ENCODE data around the gene MKS1. TPM values are rescaled to one million over a fixed set of nuclear protein-coding genes. Genes with fewer than 3 reads are reported as not detected.

MKS1 gene
- total and polyA plus RNA-seq, 2 of the 8 experiments (the other 6 are each of a cell fraction or from before 2014, with no cell fraction given): 12.0 to 21.7 TPM

DNA sequence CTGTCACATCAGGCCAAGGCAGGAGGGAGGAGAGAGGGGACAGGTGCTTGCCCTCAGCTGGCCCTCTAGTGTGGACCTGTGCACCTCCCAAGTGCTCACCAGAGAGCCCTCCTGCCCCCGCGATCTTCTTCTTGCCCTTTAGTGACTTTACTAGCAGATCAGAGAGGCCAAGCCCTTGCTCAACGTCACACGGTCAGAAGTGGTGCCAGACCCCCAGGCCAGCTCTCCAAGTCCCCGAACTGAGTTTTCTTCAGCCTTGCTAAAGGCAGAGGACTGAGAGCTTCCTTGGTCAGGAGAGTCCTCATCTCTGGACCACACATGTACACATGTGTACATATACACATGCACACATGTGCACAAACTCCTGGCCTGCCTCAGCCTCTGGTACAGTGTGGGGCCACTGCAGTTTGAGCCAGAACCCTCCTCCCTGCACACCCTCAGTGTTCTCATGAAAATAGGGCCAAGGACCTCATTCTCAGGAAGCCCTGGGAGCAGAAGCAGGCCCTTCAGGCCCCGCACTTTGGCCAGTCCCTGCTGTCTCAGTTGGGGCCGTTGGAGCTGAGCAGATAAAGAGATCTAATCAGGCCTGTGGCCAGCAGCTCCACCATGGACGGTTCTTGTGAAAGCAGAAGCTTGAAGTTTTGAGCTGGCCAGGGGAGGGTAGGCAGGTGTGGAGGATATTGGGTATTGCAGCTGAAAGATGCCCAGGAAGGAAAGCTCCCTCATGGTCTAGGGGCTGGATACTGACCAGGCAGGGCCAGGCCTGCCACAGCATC, 33.9 kb downstream of the MKS1 start:
- Histone ChIP-seq H3K9me3 (ENCODE audit: insufficient read depth in 2 of 2, low read depth in 1 of 2, low read length in 1 of 2) (no peaks in the 10 kb centered on the region), H3K56ac (replicated peaks; ENCODE audit: insufficient read length, low read depth, low read length) (no peak overlapping the region), H3K9ac (replicated peaks in 1 of 4; ENCODE audit: extremely low read depth in 1 of 4, low read depth in 3 of 4, low read length in 3 of 4) (no peak overlapping the region; a peak in 1 of 7 replicates), H2AK5ac (ENCODE audit: low read depth, low read length) (no peak overlapping the region), H3K4me1 (replicated peaks in 1 of 4; ENCODE audit: control insufficient read depth in 3 of 4, insufficient read depth in 4 of 4, low read length in 3 of 4) (peaks cover 0 to 5% (median 0%) of the 10 kb centered on the region in 4 experiments; a peak in 1 of 7 replicates), H2BK15ac (ENCODE audit: low read length) (peak overlapping the region; percentile 78; the same call in 1 of the 2 replicates), H4K5ac (ENCODE audit: insufficient read length, low read depth, low read length) (no peak overlapping the region), H3K79me2 (ENCODE audit: control insufficient read depth in 1 of 2, insufficient read depth in 2 of 2, low read length in 2 of 2) (no peaks in the 10 kb centered on the region), H3K4me3 (ENCODE audit: extremely low read depth in 1 of 4, insufficient read depth in 2 of 4, low read depth in 3 of 4, low read length in 4 of 4) (no peak overlapping the region), H3K4ac (replicated peaks; ENCODE audit: insufficient read length, low read depth, low read length) (no peak overlapping the region), H2AFZ (ENCODE audit: low read length) (no peak overlapping the region), H3K23me2 (ENCODE audit: low read depth, low read length) (no peaks in the 10 kb centered on the region; the same call in 1 of the 2 replicates), H3K27me3 (replicated peaks in 1 of 4; ENCODE audit: control insufficient read depth in 3 of 4, extremely low read depth in 1 of 4, insufficient read depth in 3 of 4, low read length in 3 of 4) (peaks cover 0 to 4% (median 0%) of the 10 kb centered on the region in 4 experiments; a peak in 1 of 7 replicates), H2BK5ac (ENCODE audit: low read depth, low read length) (no peak overlapping the region), H3K36me3 (ENCODE audit: control insufficient read depth in 2 of 4, insufficient read depth in 4 of 4, low read length in 3 of 4) (no peaks in the 10 kb centered on the region), H2BK20ac (ENCODE audit: low read length) (no peak overlapping the region), H2BK12ac (ENCODE audit: low read depth, low read length) (no peak overlapping the region), H3K18ac (ENCODE audit: extremely low read depth, low read length) (no peak overlapping the region), H4K8ac (ENCODE audit: extremely low read depth, insufficient read depth, low read length) (peak overlapping the region; percentile 45; the same call in 1 of the 2 replicates), H4K91ac (replicated peaks; ENCODE audit: insufficient read length, low read length) (no peak overlapping the region), H3K14ac (ENCODE audit: insufficient read length) (no peak overlapping the region), H3K4me2 (ENCODE audit: insufficient read depth in 1 of 2, low read depth in 2 of 2, low read length in 2 of 2) (no peak overlapping the region), H4K20me1 (replicated peaks in 1 of 2; ENCODE audit: control insufficient read depth in 1 of 2, insufficient read depth in 2 of 2, low read length in 2 of 2) (no peaks in the 10 kb centered on the region), H2BK120ac (replicated peaks; ENCODE audit: low read depth, low read length) (no peak overlapping the region), H3K27ac (ENCODE audit: low read depth, low read length) (no peak overlapping the region), H3K23ac (ENCODE audit: insufficient read length) (no peak overlapping the region), H3K79me1 (ENCODE audit: low read depth, low read length) (no peaks in the 10 kb centered on the region)
- POLR2A ChIA-PET (ENCODE audit: partially characterized antibody): interaction anchor here (1.2 kb wide), 1 partner anchor 28 kb away, joined by 3 read pairs; no protein-coding TSS in a partner anchor
- DNase-seq (ENCODE audit: low read depth in 1 of 2, low spot score in 2 of 2) (no peak), FAIRE-seq (no peak)
- TF ChIP-seq CHD1 (IDR thresholded peaks at IDR 0.05; ENCODE audit: low read depth, low read length): no peak
- no peak for TF ChIP-seq RBBP5 (IDR thresholded peaks at IDR 0.05; ENCODE audit: borderline replicate concordance, low read depth, low read length)
- TF ChIP-seq SRF (IDR thresholded peaks at IDR 0.05; ENCODE audit: low read depth, low read length): no peak
- no peak for TF ChIP-seq HDAC2 (IDR thresholded peaks at IDR 0.05; ENCODE audit: borderline replicate concordance in 1 of 2, low read depth in 2 of 2, low read length in 2 of 2)
- TF ChIP-seq BCL11A (IDR thresholded peaks at IDR 0.05; ENCODE audit: low read depth in 2 of 2, low read length in 2 of 2): no peak
- TF ChIP-seq GTF2F1 (IDR thresholded peaks at IDR 0.05; ENCODE audit: borderline replicate concordance, low read depth, low read length): no peak
- CTCF ChIA-PET (ENCODE audit: partially characterized antibody): interaction anchor here (0.7 to 3.0 kb wide), 8 partner anchors 9 to 119 kb away, joined by 3 to 14 read pairs (median 4); no protein-coding TSS in a partner anchor
- 89% methylated on average over 8 of the region's 8 CpGs; no CpG with 5 or more reads in 1 of the 2 experiments for WGBS, 2 experiments (ENCODE audit: extremely low coverage in 1 of 2, insufficient coverage in 1 of 2, insufficient read length in 1 of 2, insufficient replicate concordance in 2 of 2, low coverage in 1 of 2, low lambda C conversion rate in 2 of 2, missing lambda C conversion rate in 1 of 2)

All from H1 (cell line).